RKO (cell line): ENCODE results near the gene ZW10.
A peak's percentile ranks its signal among the peaks of the same experiment; 100 is the strongest.
"Not testable (repeated sequence)": the region's sequence is repeated elsewhere in the genome, so short reads cannot be mapped to it uniquely, and the experiment has no call there.

ENCODE experiments used
- DNase-seq: peaks from one replicate; pipeline ENCODE4 v3.0.0-alpha.2; 2016; ENCODE audit warnings: low spot score

The ZW10 gene

GRCh38 chr11:113752932-113753331, 20.6 kb downstream of the ZW10 start:
- DNase-seq: no peak

- no peak for DNase-seq
Observed at GRCh38 chr11:113736323-113736722, 37.2 kb downstream of the ZW10 start.

- no peak for DNase-seq
Observed at GRCh38 chr11:113732092-113732491, 41.4 kb downstream of the ZW10 start.

GRCh38 chr11:113730887-113731726, 42.4 kb downstream of the ZW10 start:
- peak; percentile 44 for DNase-seq

GRCh38 chr11:113729456-113729855, 44.0 kb downstream of the ZW10 start:
- no peak for DNase-seq

GRCh38 chr11:113728814-113729213, 44.7 kb downstream of the ZW10 start:
- no peak for DNase-seq

- DNase-seq: no peak
Observed at GRCh38 chr11:113725913-113726312, 47.6 kb downstream of the ZW10 start.

GRCh38 chr11:113725407-113725806, 48.1 kb downstream of the ZW10 start:
- no peak for DNase-seq

GRCh38 chr11:113724778-113725177, 48.7 kb downstream of the ZW10 start:
- DNase-seq: no peak

GRCh38 chr11:113723787-113724186, 49.7 kb downstream of the ZW10 start:
- DNase-seq: no peak

GRCh38 chr11:113722934-113723333, 50.6 kb downstream of the ZW10 start:
- DNase-seq: no peak

- no peak for DNase-seq
Observed at GRCh38 chr11:113722221-113722620, 51.3 kb downstream of the ZW10 start.

GRCh38 chr11:113721462-113722066, 51.9 kb downstream of the ZW10 start:
- DNase-seq: no peak

- not testable (repeated sequence) for DNase-seq
Observed at GRCh38 chr11:113720478-113720877, 53.0 kb downstream of the ZW10 start.

GRCh38 chr11:113715882-113716625, 57.4 kb downstream of the ZW10 start:
- DNase-seq: no peak

- no peak for DNase-seq
Observed at GRCh38 chr11:113715273-113715672, 58.2 kb downstream of the ZW10 start.

- DNase-seq: no peak
Observed at GRCh38 chr11:113710989-113711388, 62.5 kb downstream of the ZW10 start.

GRCh38 chr11:113705871-113706655, 67.4 kb downstream of the ZW10 start, which contains the start of gene TMPRSS5:
TSS of gene TMPRSS5 (minus strand) at chr11:113706308. CDS start at chr11:113706224, 84 bp downstream.
- DNase-seq: no peak

GRCh38 chr11:113703551-113703950, 69.9 kb downstream of the ZW10 start:
- DNase-seq: not testable (repeated sequence)

- DNase-seq: no peak
Observed at GRCh38 chr11:113701491-113701890, 72.0 kb downstream of the ZW10 start.

- no peak for DNase-seq
Observed at GRCh38 chr11:113698515-113698914, 75.0 kb downstream of the ZW10 start.
